GM19455 (cell line): Measurements from ENCODE around the gene RFPL3.
"Not testable (repeated sequence)": the region's sequence is repeated elsewhere in the genome, so short reads cannot be mapped to it uniquely, and the experiment has no call there.

Experiments used
- ATAC-seq: cut with Tn5 transposase; IDR thresholded peaks from one replicate; pipeline ENCODE4 v1.9.1; 2021; ENCODE audit not compliant: unreplicated experiment

Gene RFPL3

DNA sequence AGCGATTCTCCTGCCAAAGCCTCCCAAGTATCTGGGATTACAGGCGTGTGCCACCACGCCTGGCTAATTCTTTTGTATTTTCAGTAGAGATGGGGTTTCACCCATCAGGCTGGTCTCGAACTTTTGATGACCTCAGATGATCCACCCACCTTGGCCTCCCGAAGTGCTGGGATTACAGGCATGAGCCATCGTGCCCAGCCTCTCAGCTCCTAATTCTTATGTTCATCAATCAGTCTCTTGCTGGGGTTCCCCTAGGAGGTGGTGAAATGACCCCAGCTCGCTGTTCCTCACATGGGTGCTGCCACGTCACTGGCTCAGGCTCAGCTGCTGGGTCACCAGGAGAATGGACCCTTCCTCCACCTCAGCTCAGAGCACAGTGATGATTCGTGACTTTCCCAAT, at the start of gene RFPL3:
Gene RFPL3, plus strand, starts transcription at position 301 of the 400 bp plus-strand sequence. CDS start 205 bp downstream, outside the sequence.
- ATAC-seq, result not testable (repeated sequence)

DNA sequence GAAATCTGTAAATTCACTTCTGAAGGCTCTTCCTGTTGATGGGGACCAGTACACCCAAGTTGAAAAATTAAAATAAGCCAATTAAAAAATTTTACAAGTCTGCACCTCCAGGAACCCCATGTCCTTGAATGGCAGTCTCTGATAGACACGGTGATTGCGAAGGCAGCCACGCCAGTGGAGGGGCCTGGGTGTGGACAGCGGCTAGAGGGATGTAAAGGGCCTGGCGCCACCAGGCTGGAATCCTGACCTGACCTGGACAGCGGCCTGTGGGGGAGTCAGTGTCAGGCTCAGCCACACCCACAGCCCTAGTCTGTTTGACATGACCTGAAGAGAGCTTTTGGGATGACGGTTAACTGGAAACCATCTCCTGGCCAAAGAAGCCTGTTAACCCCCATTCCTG, 49.5 kb upstream of the RFPL3 start:
- no peak for ATAC-seq

DNA sequence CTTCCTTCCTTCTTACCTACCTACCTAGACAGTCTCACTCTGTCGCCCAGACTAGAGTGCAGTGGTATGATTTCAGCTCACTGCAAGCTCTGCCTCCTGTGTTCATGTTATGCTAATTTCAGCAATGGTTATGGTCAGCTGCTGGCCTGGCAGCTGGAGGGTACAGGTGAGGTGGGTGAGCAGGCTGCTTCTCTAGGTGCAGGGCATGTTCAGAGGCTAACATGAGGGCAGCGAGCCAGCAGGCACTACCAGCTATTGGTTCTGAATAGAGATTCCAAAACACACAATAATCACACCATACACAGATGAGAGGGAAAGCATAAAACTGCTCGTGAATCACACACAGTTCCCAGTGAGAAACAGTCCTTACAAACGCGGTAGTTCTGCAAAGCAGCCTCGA, 48.7 kb upstream of the RFPL3 start:
- no peak for ATAC-seq

DNA sequence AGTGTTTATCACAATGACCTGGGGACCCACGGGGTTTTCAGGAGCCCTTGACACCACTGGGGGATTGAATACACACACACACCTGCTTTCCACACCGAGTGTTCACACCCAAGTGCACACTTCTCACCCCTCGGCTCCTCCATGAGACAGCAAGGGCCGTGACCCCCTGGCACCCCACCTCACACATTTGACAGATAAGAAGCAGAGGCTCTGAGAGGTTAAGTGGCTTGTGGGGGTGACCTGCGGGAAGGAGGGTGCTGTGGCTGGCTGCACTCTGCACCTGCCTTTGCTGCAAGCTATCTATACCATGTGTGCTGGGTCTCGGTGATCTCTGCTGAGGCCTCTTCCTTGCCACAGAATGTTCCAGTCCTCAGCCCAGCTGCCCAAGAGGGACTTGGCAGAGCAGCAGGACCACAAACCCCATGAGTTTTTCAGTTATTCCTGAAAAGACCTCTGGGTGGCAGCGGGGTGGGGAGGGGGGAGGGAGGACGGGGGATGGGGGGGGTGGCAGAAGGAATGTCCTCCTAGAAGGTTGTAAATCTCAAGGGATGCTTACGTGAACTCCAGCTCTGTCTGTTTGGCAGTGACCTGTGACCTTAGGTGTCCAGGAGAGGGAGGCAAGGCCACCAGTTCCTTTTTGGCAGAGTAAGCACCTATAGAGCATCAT, 47.9 kb upstream of the RFPL3 start:
- no peak for ATAC-seq

DNA sequence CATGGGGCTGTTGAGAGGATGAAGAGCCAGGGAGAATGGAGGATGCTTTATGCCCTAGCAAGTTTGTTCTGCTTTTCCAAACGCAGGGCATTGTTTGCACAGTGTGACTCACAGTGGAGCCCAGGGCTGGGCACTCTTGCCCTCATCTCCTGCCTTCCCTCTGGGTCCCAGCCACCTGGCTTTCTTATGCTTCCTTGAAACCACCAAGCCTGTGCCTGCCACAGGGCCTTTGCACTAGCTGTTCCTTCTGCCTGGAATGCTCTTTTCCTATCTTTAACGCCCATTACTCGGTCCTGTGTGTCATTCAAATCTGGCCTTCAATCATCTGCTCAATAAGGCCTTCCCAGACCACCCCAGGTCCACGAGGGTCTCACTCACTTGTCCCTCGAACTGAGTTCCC, 46.9 kb upstream of the RFPL3 start:
- ATAC-seq, result no peak

DNA sequence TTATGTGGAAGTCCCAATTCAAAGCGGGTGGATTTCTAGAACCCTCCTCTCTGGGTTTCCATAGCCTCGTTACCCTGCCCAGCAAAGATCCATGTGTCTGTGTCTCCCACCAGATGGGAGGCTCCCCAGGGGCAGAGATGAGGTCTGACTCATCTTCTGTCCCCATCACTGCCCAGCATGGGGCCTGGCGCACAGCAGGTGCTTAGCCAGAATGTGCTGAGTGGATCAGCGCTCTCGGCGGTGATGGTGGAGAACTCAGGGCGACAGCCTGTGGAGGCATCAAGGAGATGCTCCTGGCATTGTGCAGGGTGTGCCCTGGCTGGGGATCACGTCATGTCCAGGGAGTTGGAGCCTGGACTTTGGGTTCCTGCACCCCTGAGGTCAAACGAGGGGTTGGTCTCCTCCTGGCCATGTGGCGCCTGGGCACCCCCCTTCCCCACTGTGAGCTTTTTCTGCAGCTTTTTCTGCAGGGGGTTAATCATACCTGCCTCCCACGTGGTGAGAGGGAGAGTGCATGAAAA, 46.1 kb upstream of the RFPL3 start:
- no peak for ATAC-seq

DNA sequence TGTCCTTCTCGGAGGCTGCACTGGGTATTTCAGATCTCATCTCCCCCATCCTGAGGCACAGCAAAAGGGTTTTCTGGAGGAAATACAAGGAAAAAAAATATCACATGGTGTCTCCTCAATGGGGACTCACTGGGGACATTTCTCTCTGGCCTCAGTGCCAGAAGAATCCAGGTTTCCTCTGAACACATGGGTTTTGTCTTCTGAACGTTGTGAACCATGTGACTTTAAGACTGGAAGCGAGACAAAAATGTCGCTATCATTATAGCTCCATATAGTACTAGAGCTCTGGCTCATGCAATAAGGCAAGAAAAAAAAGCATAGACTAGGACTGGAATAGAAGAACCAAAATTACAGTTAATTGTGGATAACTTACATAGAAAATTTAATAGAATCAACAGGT, 44.9 kb upstream of the RFPL3 start:
- ATAC-seq, result no peak

DNA sequence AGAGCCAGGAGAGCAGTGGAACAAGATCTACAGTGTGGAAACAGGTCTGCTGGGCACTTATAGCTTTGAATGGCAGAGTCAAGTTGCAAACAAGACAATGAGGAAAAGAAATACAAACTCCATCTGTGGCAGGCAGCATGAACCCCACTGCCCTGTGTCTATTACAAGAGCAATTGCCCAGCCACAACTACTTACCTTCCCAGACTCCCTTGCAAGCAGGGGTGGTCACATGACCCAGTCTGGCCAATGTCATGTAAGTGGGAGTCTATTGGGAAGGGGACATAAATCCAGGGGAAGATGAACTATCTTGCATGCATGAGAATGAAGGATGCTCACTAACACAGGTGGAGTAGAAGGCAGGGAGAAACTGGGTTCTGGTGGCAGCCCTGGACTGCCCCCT, 44.1 kb upstream of the RFPL3 start:
- no peak for ATAC-seq

DNA sequence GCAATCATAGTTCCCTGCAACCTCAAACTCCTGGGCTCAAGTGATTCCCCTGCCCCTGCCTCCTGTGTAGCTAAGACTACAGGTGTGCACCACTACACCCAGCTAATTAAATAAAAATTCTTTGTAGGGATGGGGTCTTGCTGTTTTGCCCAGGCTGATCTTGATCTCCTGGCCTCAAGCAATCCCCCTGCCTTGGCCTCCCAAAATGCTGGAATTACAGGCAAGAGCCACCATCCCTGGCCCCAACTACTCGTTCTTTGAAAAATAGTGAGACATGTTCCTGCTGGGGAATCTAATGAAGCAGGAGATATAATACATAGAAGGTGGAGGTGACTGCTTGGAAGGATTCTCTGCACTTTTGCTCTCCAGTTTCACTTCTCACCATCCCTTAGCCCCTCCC, 40.1 kb upstream of the RFPL3 start:
- no peak for ATAC-seq

DNA sequence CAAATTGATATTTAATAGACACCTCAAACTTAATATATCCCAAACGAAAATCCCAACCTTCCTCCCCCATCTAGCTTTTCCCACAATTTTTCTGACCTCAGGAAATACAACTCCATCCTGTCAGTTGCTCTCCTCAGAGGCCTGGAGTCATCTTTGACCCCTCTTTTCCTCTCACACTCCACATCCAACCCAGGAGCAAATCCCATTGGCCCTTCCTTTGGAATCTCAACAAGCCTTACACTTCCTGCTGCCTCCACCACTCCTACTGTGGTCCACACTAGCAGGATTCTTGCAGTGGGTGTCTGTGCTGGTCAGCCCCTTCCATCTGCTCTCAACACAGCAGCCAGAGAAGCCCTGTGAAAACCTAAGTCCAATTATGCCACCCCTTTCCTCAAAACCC, 39.3 kb upstream of the RFPL3 start:
- ATAC-seq, result no peak

DNA sequence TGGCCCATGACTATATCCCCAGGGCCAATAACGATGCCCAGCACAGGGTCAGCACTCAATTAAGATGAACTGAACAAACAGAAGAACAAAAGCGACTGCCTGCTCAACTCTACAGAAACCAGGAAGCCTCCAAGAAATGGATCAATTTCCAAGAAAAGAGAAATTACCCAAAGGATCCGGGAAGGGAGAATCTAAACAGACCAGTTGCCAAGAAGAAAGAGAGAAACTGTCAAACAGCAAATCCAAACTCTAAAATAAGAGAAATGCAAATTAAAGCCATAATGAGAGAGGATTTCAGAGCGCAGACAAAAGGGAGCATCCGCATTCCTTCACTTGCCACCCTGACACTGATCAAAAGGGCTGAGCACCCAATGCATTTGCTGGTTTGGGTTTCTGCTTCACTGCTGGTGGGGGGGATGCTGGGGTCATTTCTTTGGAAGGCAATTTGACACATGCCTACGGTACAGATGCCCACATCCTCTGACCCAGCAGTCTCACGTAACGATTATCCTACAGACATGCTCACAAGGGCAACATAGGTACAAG, 37.7 kb upstream of the RFPL3 start:
- ATAC-seq, result no peak

DNA sequence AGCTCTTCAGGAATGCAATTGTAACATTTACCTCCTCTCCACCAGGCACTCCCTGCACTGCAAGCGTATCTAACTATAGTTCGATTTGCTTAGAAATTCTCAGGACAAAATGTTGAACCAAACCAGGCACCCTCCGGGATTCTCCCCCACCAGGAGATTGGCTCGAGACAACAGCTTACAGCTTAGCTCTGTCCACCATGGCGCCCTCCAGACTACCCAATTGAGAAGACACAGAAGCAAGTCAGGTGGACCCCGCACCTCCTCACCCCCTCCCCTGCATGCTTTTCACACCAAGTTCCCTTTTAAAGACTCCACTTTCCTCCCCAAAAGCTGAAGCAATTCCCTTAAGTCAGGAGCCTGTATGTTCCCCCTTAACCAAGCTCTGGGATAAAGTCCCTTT, 34.7 kb upstream of the RFPL3 start:
- no peak for ATAC-seq

DNA sequence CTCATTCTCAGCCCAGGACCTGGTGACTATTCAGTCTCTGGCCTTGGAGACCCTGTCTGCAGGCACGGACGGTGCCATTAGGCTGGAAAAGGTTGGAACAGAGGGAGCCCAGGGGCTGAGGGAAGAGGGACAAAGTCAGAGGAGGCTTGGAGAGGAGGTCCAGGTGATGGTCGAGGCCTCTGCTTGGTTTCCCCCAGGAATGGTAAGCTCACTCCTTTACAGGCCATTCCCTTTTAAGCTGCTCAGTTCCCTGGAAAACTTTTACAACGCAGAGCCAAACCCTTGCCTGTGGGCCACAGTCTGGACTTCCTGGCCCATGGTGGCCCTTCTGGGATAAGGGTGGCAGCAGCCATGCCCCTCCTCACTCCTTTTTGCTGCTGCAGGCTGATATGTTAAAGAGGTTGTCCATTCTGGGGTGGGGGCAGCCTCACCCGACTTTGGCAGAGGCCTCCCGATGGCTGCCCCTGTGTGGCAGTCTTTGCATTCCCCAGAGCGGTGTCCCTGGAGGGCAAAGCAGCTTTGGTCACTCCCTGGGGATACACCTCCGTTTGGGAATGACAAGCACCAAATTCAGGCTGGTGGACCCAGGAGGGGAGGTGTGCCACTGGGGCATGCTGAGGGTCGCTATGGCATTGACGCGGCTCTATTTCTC, 34.0 kb upstream of the RFPL3 start:
- ATAC-seq, result no peak

DNA sequence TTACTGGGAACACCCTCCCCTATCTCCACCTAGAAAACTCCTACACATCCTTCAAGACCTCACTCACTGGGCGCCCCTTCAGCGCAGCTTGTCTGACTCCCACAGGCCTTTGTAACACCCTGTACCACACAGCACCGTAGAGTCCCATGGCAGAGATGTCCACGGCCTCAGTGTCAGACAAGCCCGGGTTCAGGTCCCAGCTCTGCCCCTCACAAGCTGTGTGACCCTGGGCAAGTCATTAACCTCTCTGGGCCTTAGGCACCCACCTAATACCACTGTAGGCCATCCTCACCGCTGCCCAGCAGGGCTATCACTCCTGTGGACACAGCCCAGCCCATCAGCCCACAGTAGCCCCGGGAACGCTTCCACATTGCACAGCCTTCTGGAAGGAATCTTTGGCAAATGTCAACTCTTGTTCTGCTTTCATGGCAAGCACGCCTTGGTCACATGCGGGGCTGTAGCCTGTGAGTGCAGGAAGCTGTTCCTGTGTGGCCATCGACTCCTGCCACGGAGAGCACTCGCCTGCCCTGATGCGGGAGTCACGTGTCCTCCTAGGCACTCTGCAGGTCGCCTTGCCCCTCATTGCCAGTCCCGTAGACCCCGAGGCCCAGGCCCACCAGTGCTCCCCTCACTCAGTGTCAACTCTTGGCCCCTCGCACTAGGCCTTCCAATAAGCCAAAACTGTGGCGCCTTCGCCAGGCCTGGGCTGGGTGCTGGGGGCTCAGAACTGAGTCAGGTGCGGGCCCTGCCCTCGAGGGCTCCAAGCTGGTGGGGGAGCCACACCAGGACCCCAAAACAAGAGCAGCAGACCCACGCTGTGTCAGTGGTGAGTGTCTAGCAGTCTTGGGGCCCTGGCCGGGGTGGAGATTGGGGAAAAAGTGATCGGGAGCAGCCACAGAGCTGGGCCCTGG, 32.9 kb upstream of the RFPL3 start:
- ATAC-seq, result no peak

DNA sequence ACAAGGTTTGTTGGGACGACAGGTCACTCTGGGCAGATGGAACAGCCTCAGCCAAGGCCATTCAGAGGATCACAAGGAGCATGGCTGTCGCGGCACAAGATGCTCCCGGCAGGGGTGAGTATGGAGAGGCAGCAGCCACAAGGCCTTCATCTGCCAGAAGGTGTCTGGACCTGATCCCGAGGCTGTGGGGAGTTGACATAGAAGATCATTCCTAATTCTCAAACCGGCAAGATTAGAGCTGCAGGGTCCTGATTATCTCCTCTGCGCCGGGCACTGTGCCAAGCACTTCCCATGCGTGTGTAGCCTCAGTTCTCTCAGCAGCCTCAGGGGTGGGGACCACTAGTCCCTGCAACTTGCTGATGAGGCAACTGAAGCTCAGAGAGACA, 32.3 kb upstream of the RFPL3 start:
- no peak for ATAC-seq

DNA sequence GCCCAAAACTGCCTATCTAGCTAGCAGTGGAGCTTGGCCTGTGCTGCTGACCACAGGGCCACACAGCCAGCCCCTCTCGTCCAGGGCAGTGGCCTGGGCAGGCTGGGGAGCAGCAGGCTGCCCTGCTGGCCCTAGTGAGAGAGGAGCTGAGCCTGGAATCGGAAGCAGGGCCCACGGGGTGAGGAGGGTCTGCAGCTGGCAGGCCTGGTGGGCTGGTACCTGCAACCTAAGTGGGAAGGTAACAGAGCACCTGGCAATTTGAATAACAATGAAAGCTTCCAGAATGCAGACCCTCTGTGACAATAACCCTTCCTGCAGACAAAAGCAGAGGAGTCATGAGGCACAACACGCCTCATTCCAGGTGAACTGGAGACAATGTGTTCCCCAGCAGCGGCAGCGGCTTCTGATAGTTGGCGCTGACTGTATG, 31.8 kb upstream of the RFPL3 start:
- ATAC-seq, result no peak

DNA sequence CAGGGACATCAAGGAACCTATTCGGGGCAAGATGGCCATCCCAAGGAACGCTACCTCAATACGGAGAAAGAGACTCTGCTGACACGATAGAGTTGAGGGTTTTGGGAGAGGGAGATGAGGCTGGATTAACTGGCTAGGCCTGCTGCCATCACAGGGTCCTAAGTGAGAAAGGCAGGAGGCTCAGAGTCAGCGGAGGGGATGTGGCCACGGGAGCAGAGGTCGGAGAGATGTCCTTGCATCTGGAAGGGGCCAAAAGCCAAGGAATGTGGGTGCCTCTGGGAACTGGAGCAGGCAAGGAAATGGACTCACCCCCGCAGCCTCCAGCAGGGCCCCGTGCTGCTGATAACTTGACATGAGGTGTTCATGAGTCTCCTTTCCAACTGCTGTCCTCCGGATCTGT, 31.0 kb upstream of the RFPL3 start:
- no peak for ATAC-seq

DNA sequence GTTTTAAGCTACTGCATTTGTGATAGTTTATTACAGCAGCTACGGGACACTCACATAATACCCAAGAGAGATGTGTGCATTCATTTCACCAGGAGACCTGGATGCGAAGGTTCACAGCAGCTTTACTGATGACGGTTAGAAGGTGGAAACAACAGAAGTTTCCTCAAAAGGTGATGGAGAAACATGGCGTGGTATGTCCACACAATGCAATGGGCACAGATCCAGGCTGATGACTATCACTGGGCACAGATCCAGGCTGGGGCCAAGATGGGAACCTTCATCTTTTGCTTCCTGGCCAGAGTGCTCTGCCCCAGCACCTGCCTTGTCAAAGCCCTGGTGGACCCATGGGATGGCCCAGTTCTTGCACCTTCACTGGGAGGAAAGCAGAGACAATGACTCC, 30.6 kb upstream of the RFPL3 start:
- no peak for ATAC-seq

DNA sequence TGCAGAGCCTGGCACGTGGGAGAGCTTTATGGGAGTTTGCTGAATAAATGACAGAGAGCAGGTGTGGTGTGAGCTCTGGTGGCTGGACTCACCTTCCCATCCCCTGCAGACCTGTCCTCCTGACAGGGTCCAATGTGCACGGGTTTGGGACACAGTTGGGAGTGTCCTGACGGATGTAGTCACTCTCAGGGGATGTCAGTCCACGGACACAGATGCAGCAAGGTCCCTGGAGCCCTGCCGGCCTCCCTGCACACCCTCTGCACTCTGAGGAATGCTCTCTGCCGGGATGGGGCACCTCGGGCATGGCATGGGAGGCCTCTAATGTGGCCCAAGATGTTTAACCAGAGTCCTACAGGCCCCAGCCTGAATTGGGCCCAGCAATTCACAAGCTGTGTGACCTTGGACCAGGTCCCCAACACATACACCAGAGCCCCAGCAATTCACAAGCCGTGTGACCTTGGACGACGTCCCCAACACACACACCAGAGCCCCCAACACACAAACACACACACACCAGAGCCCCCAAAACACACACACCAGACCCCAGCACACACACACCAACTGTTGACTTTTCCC, 30.0 kb upstream of the RFPL3 start:
- no peak for ATAC-seq

DNA sequence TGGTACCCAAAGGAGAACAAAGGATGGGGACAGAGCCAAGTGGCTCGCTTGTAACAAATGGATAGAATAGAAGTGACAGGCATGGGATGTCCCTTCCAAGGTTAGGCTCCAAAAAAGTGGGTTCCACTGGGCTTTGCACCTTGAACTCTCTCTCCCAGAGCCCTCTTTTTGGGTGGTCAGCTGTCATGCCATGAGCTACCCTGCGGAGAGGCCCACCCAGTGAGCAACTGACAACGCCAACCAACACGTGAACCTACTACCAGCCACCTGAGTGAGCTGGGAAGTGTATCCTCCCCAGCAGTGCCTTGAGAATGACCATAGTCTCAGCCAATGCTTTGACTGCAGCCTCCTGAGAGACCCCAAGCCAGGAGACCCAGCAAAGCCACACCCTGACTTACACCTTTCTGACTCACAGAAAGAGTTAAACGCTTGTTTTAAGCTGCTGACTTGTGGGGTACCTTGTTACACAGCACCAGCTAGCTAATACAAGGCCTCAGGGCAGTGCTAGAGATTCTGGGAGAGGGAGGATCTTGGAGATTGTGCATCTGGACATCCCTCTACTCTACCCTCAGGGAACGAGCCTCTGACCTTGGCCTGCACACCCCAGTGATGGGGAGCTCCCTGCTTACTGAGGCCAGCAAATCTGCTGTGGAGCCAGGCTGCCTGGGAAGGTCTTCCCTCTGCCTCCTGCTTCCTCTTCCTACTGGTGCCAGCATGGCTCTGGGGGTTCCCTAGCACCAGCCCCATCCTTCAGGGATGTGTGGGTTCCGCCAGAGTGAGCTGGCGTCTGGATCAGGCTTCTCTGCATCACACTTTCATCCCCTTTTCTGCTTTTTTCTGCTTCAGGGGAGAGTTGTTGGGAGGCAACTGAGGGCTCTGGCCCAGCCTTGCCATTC, 29.1 kb upstream of the RFPL3 start:
- ATAC-seq, result no peak
